Astrocyte of the cerebellum (primary cell): ENCODE measurements around the gene BARX1.
"Not testable (repeated sequence)": the region's sequence is repeated elsewhere in the genome, so short reads cannot be mapped to it uniquely, and the experiment has no call there.

Experiments
- DNase-seq: peaks from one replicate; pipeline ENCODE4 v3.0.0-alpha.2; 2011; ENCODE audit warnings: low read depth
- H3K4me3 ChIP-seq: 2 replicates; pipeline ENCODE4 v1.5.1; 2011; ENCODE audit warnings: mild to moderate bottlenecking, low read depth, low read length, moderate library complexity
- CTCF ChIP-seq: IDR thresholded peaks from 2 replicates; pipeline ENCODE4 v1.5.1; 2012; ENCODE audit warnings: low read length, low read depth, moderate library complexity, mild to moderate bottlenecking; ENCODE audit errors: missing control alignments
- in situ Hi-C: cut with HindIII; loops from 2 replicates; pipeline ENCODE4 v1.10.0; 2017; ENCODE audit warnings: low sequenced_read_pairs

BARX1 gene

GRCh38 chr9:93967020-93967803 is 12.1 kb upstream of the BARX1 start:
- no peak for DNase-seq
- TF ChIP-seq CTCF = no peak
- H3K4me3 ChIP-seq = no peak overlapping the region
- in situ Hi-C loops = no loop called here

GRCh38 chr9:93965830-93966577 is 10.8 kb upstream of the BARX1 start:
- no peak overlapping the region for H3K4me3 ChIP-seq
- no peak for TF ChIP-seq CTCF
- in situ Hi-C loops = no loop called here
- DNase-seq = no peak

- in situ Hi-C loops = no loop called here
- DNase-seq = no peak
- no peak overlapping the region for H3K4me3 ChIP-seq
Measured at GRCh38 chr9:93964685-93965084, 9.5 kb upstream of the BARX1 start.

GRCh38 chr9:93963969-93964368 is 8.8 kb upstream of the BARX1 start:
- no peak overlapping the region for H3K4me3 ChIP-seq
- no peak for DNase-seq
- no peak for TF ChIP-seq CTCF
- in situ Hi-C loops = no loop called here

More at GRCh38 chr9:93964685-93965084, 9.5 kb upstream of the BARX1 start:
- no peak for TF ChIP-seq CTCF

- DNase-seq, in situ Hi-C loops, H3K4me3 ChIP-seq: not testable (repeated sequence)
Measured at GRCh38 chr9:93963489-93963888, 8.3 kb upstream of the BARX1 start.

- no peak overlapping the region for H3K4me3 ChIP-seq
- TF ChIP-seq CTCF = peak; percentile 82
- DNase-seq = peak; percentile 73
- in situ Hi-C loops = no loop called here
Measured at GRCh38 chr9:93962561-93963440, 7.6 kb upstream of the BARX1 start.
